Naive thymus-derived CD8-positive, alpha-beta T cell (primary cell): ENCODE data around the gene PLET1. TPM values are rescaled to one million over a fixed set of nuclear protein-coding genes. Genes with fewer than 3 reads are reported as not detected.
"Not testable (repeated sequence)": the region's sequence is repeated elsewhere in the genome, so short reads cannot be mapped to it uniquely, and the experiment has no call there.

Experiments used
- ATAC-seq, 2 donors: fragments of 150-1000 bp; cut with Tn5 transposase in 1 of 2; sonication (Bioruptor Pico), chemical (Tn5 transposase) in 1 of 2; 1 replicate in 1 of 2; 2 replicates in 1 of 2; pipeline ENCODE4 v1.10.0; 2021; ENCODE audit warnings: mild to moderate bottlenecking in 2 of 2, moderate library complexity in 2 of 2
- POLR2A ChIA-PET: fragments of 350-600 bp; sonication (Branson Sonifier 250); formaldehyde crosslinking; loops from one replicate; lab custom pipeline; 2021; ENCODE audit warnings: antibody characterized with exemption; lab: Charles Lee
- DNase-seq, 10 donors: peaks; one replicate each; pipeline versions ENCODE4 v3.0.0 to v3.0.0-alpha.2; 2020 to 2022
- H3K27ac Mint-ChIP-seq, 10 donors: one replicate each; pipeline ENCODE4 v1.8.0; 2020 to 2022; ENCODE audit warnings: mild to moderate bottlenecking in 10 of 10, mixed read lengths in 10 of 10, moderate library complexity in 4 of 10, inconsistent platforms in 1 of 10
- H3K27me3 Mint-ChIP-seq, 5 donors: one replicate each; pipeline ENCODE4 v1.8.0; 2021 to 2022; ENCODE audit warnings: mixed read lengths in 5 of 5
- H3K36me3 Mint-ChIP-seq, 3 donors: one replicate each; pipeline ENCODE4 v1.8.0; 2020 to 2022; ENCODE audit warnings: mixed read lengths in 3 of 3, mild to moderate bottlenecking in 2 of 3, inconsistent platforms in 1 of 3
- H3K4me1 Mint-ChIP-seq, 4 donors: one replicate each; pipeline ENCODE4 v1.8.0; 2021 to 2022; ENCODE audit warnings: mixed read lengths in 4 of 4
- H3K4me3 Mint-ChIP-seq, 10 donors: one replicate each; pipeline ENCODE4 v1.8.0; 2020 to 2022; ENCODE audit warnings: mild to moderate bottlenecking in 10 of 10, mixed read lengths in 10 of 10, moderate library complexity in 6 of 10, inconsistent platforms in 1 of 10
- H3K9me3 Mint-ChIP-seq, 9 donors: one replicate each; pipeline ENCODE4 v1.8.0; 2020 to 2022; ENCODE audit warnings: mixed read lengths in 9 of 9, mild to moderate bottlenecking in 3 of 9, inconsistent platforms in 1 of 9, moderate library complexity in 1 of 9
- polyA plus RNA-seq, 3 donors: library from polyadenylated mRNA; unstranded; fragments of 300-500 nt; fragmentation: Illumina TruSeq; gene quantifications; one replicate each; pipeline ENCODE4 v1.2.3, GENCODE V29; 2021
- total RNA-seq, 8 experiments: library from RNA in 2 of 8; stranded (reverse) in 2 of 8; gene quantifications; one replicate each; pipeline ENCODE4 v1.2.3 and lab custom pipeline; 2021 to 2026

PLET1 gene
- total and polyA plus RNA-seq, 5 experiments from 2014 or later: not detected

GRCh38 chr11:112219476-112220232, 41.0 kb downstream of the PLET1 start:
- Mint-ChIP-seq H3K27me3 (no peaks in the 10 kb centered on the region), H3K27ac (peak overlapping the region in 1 of 10 donors; percentile 17), H3K4me1 (peaks cover 2 to 9% (median 3%) of the 10 kb centered on the region in 4 donors), H3K36me3 (no peaks in the 10 kb centered on the region), H3K4me3 (no peak overlapping the region), H3K9me3 (no peaks in the 10 kb centered on the region)
- DNase-seq (peak in 9 of 10 donors; percentile 20 to 81 (median 56)), ATAC-seq (peak; percentile 99 to 100)
- POLR2A ChIA-PET: interaction anchor here (1.6 kb wide), 1 partner anchor 61 kb away, joined by 9 read pairs; no protein-coding TSS in a partner anchor

DNA sequence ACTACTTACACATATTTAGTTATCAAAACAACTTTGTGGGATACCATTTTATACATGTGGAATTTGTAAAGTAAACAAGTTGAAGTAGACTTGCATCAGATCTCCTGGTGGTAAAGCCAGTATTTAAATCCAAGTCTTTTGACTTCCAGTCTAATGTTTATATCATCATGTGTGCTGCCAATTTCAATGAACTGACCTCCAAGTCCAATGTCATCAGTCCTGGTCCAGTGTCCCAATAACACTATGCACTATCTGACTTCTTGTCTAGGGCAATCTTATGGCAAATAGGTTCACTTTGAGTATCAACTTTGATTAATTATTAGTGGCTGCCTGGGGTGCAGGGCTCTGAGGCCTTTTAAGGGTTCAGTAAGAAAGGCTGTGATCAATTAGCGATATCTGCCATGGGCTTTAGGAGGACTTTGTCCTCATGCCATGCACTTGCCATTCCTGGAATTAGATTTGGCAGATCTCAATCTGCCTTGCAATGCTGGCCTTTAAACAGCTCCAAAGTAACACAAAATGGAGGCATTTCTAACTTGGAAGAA, 44.0 kb downstream of the PLET1 start:
- DNase-seq (no peak), ATAC-seq (no peak)
- Mint-ChIP-seq H3K4me1 (peaks cover 2 to 8% (median 5%) of the 10 kb centered on the region in 4 donors), H3K36me3 (no peaks in the 10 kb centered on the region), H3K27ac (peak overlapping the region in 1 of 10 donors; percentile 61), H3K9me3 (no peaks in the 10 kb centered on the region), H3K27me3 (peaks cover 0 to 9% (median 1%) of the 10 kb centered on the region in 5 donors), H3K4me3 (no peak overlapping the region)
- POLR2A ChIA-PET: no interaction called here

DNA sequence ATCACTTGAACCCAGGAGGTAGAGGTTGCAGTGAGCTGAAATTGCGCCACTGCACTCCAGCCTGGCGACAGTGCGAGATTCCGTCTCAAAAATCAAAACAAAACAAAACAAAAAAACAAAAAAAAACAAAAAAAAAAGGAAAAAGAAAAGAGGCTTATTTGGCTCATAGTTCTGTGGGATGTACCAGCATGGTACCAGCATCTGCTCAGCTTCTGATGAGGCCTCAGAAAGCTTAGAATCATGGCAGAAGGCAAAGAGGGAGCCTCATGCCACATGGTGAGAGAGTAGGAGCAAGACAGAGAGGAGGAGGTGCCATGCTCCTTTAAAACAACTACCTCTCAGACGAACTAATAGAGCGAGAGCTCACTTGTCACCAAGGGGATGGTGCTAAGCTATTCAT, 45.0 kb downstream of the PLET1 start:
- H3K36me3 Mint-ChIP-seq: no peaks in the 10 kb centered on the region
- peaks cover 2 to 12% (median 5%) of the 10 kb centered on the region in 4 donors for H3K4me1 Mint-ChIP-seq

DNA sequence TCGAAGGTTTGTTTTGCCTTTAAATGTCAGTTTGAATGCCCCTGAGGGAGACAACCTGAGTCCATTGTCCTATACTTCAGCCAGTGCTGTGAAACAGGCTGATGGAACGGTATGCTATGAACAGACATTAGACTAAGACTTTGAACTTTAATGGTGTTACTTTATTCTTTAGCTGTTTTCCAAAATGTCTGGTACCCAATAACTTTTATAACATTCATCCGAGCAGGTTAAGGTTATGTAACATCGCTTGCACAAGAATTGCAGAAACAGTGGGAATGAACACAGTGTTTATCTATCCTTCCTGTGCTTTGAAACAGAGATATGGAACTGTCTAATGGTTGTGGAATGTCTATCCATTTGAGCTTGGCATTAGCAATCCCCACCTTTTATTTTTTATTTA, 46.9 kb downstream of the PLET1 start:
- POLR2A ChIA-PET: no interaction called here
- Mint-ChIP-seq H3K4me1 (peaks cover 0 to 9% (median 0%) of the 10 kb centered on the region in 4 donors), H3K9me3 (no peaks in the 10 kb centered on the region), H3K4me3 (no peak overlapping the region), H3K27ac (no peak overlapping the region), H3K36me3 (no peaks in the 10 kb centered on the region), H3K27me3 (peaks cover 0 to 9% (median 1%) of the 10 kb centered on the region in 5 donors)
- no peak for ATAC-seq
- no peak for DNase-seq

More for the DNA sequence above, 45.0 kb downstream of the PLET1 start:
- no peak for ATAC-seq
- Mint-ChIP-seq H3K4me3 (no peak overlapping the region), H3K27ac (no peak overlapping the region), H3K27me3 (peaks cover 0 to 9% (median 1%) of the 10 kb centered on the region in 5 donors), H3K9me3 (no peaks in the 10 kb centered on the region)
- POLR2A ChIA-PET: interaction anchor here (0.8 kb wide), 1 partner anchor 65 kb away, joined by 3 read pairs; no protein-coding TSS in a partner anchor
- no peak for DNase-seq

GRCh38 chr11:112212710-112213109, 48.0 kb downstream of the PLET1 start:
- H3K9me3 Mint-ChIP-seq: no peaks in the 10 kb centered on the region
- no peaks in the 10 kb centered on the region for H3K36me3 Mint-ChIP-seq
- POLR2A ChIA-PET: interaction anchor here (0.7 kb wide), 1 partner anchor 1907 kb away, joined by 3 read pairs; no protein-coding TSS in a partner anchor
- H3K27me3 Mint-ChIP-seq: peaks cover 0 to 9% (median 1%) of the 10 kb centered on the region in 5 donors
- DNase-seq (no peak), ATAC-seq (no peak)
- H3K4me1 Mint-ChIP-seq: peaks cover 0 to 9% (median 0%) of the 10 kb centered on the region in 4 donors
- H3K4me3 Mint-ChIP-seq: no peak overlapping the region
- H3K27ac Mint-ChIP-seq: no peak overlapping the region

DNA sequence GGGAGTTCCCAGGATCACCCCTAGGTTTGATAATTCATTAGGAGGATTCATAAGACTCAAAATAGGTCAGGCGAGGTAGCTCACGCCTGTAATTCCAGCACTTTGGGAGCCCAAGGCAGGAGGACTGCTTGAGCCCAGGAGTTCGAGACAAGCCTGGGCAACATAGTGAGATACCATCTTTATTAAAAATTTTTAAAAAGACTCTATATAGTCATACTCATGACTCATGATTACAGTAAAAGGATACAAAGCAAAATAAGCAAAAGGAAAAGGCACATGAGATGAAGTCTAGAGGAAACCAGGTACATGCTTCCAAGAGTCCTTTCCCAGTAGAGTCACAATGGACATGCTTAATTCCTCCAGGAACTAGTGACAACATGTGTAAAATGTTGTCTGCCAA, 48.4 kb downstream of the PLET1 start:
- POLR2A ChIA-PET: interaction anchor here (0.7 kb wide), 1 partner anchor 1907 kb away, joined by 3 read pairs; no protein-coding TSS in a partner anchor
- no peaks in the 10 kb centered on the region for H3K36me3 Mint-ChIP-seq
- H3K9me3 Mint-ChIP-seq: no peaks in the 10 kb centered on the region
- ATAC-seq (no peak), DNase-seq (no peak)
- peaks cover 0 to 9% (median 1%) of the 10 kb centered on the region in 5 donors for H3K27me3 Mint-ChIP-seq
- H3K4me1 Mint-ChIP-seq: peaks cover 0 to 9% (median 0%) of the 10 kb centered on the region in 4 donors
- no peak overlapping the region for H3K4me3 Mint-ChIP-seq
- H3K27ac Mint-ChIP-seq: no peak overlapping the region

DNA sequence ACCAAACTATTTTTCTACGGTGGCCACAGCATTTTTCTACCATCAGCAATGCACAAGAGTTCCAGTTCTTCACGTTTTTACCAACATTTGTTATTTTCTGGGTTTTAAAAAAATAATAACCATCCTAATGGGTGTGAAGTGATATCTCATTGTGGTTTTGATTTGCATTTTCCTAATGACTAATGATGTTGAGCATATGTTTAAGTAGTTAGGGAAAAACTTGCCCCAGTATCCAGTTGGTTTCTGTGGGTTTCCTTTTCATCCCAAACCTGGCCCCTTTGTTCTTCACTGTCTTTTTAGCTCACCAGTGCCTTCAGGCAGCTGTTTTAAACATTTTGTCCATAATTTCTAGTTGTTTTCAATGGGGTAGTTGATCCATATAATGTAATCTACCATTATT, 49.1 kb downstream of the PLET1 start:
- Mint-ChIP-seq H3K36me3 (peaks cover 0 to 2% (median 0%) of the 10 kb centered on the region in 3 donors), H3K4me3 (no peak overlapping the region), H3K27ac (no peak overlapping the region), H3K27me3 (peaks cover 0 to 9% (median 1%) of the 10 kb centered on the region in 5 donors), H3K9me3 (no peaks in the 10 kb centered on the region), H3K4me1 (peaks cover 0 to 9% (median 0%) of the 10 kb centered on the region in 4 donors)
- POLR2A ChIA-PET: no interaction called here
- ATAC-seq: no peak
- no peak for DNase-seq

GRCh38 chr11:112210890-112211289, 49.8 kb downstream of the PLET1 start:
- H3K9me3 Mint-ChIP-seq: no peaks in the 10 kb centered on the region
- H3K27me3 Mint-ChIP-seq: peaks cover 0 to 9% (median 1%) of the 10 kb centered on the region in 5 donors
- no peak overlapping the region for H3K4me3 Mint-ChIP-seq
- POLR2A ChIA-PET: no interaction called here
- peaks cover 0 to 9% (median 0%) of the 10 kb centered on the region in 4 donors for H3K4me1 Mint-ChIP-seq
- H3K27ac Mint-ChIP-seq: no peak overlapping the region
- DNase-seq (no peak), ATAC-seq (no peak)
- peaks cover 0 to 3% (median 0%) of the 10 kb centered on the region in 3 donors for H3K36me3 Mint-ChIP-seq

DNA sequence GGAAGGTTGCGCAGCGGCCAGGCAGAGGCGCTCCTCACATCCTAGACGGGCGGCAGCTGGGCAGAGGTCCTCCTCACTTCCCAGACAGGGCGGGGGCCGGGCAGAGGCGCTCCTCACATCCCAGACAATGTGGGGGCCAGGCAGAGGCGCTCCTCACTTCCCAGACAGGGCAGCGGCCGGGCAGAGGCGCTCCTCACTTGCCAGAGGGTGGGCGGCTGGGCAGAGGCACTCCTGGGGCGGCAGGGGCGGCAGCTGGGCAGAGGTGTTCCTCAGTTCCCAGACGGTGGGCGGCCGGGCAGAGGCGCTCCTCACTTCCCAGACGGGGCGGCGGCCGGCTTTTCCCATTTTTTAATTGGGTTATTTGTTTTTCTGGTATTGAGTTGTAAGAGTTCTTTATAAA, 54.6 kb downstream of the PLET1 start:
- no peak for ATAC-seq
- H3K9me3 Mint-ChIP-seq: no peaks in the 10 kb centered on the region
- DNase-seq: no peak
- no peak overlapping the region for H3K27ac Mint-ChIP-seq
- H3K4me1 Mint-ChIP-seq: no peaks in the 10 kb centered on the region
- peaks cover 0 to 2% (median 0%) of the 10 kb centered on the region in 5 donors for H3K27me3 Mint-ChIP-seq
- POLR2A ChIA-PET: no interaction called here
- H3K36me3 Mint-ChIP-seq: peaks cover 0 to 6% (median 0%) of the 10 kb centered on the region in 3 donors
- H3K4me3 Mint-ChIP-seq: no peak overlapping the region

- ATAC-seq: no peak
- DNase-seq: no peak
- no peaks in the 10 kb centered on the region for H3K9me3 Mint-ChIP-seq
- POLR2A ChIA-PET: no interaction called here
- no peak overlapping the region for H3K4me3 Mint-ChIP-seq
- H3K4me1 Mint-ChIP-seq: peaks cover 0 to 6% (median 0%) of the 10 kb centered on the region in 4 donors
- no peak overlapping the region for H3K27ac Mint-ChIP-seq
- peaks cover 0 to 4% (median 0%) of the 10 kb centered on the region in 5 donors for H3K27me3 Mint-ChIP-seq
- H3K36me3 Mint-ChIP-seq: peaks cover 0 to 8% (median 0%) of the 10 kb centered on the region in 3 donors
Observed at GRCh38 chr11:112200252-112200651, 60.4 kb downstream of the PLET1 start.

- not testable (repeated sequence) for H3K9me3 Mint-ChIP-seq, H3K27ac Mint-ChIP-seq, H3K36me3 Mint-ChIP-seq, H3K27me3 Mint-ChIP-seq, H3K4me1 Mint-ChIP-seq, ATAC-seq, DNase-seq, H3K4me3 Mint-ChIP-seq
- POLR2A ChIA-PET: interaction anchor here (0.6 to 0.7 kb wide), 2 partner anchors 30 to 45 kb away, joined by 3 to 5 read pairs; no protein-coding TSS in a partner anchor
Observed at GRCh38 chr11:112199101-112199500, 61.6 kb downstream of the PLET1 start.
